GM12872 (cell line): Measurements from ENCODE around the gene PPM1L.

ENCODE experiments used
- CTCF ChIP-seq: IDR thresholded peaks from 3 replicates; pipeline ENCODE4 v1.5.1; 2011; ENCODE audit warnings: low read depth, mild to moderate bottlenecking, low read length, moderate library complexity; ENCODE audit not compliant: insufficient read depth

The PPM1L gene

GRCh38 chr3:160825311-160825800 lies 69.3 kb downstream of the PPM1L start:
- TF ChIP-seq CTCF: no peak

GRCh38 chr3:160826408-160826807 lies 70.4 kb downstream of the PPM1L start:
- no peak for TF ChIP-seq CTCF

DNA sequence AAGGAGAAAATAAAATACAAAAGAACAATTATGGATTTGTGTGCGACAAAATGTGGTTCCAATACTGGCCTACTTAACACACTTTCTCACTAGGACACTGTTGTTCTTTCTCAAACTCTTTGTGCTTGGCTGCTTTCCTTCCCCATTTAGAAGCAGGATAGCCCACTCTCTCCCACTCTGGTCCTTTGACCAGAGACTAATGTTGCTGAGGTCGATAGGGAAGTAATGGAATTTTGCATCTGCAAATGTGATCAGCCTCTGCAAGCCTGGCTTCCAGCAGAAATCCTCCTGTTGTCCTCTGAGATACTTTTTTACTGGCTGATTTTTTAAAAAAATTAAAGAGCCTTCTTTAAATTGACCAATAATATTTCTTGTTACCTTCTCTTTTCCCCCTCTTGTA lies 71.0 kb downstream of the PPM1L start:
- no peak for TF ChIP-seq CTCF

- TF ChIP-seq CTCF: no peak
These were observed 71.5 kb downstream of the PPM1L start for GRCh38 chr3:160827516-160827915.

DNA sequence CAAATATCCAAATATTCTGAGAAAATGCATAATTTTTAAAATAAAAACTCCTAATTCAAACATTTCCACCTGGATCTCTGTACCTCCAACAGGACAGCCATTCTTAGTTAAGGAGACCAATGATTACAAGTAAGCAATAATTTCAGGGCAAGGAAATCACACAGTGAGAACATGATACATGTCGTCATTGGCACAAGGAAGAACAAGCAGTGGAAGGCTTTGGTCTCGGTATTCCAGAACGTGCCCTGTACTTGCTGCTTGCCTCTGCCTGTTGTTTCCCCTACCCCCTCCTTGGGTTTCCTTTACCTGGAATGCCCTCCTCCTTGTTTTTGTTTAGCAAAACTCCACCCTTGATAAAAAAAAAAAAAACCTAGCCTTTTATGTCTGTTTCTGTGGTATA lies 72.8 kb downstream of the PPM1L start:
- TF ChIP-seq CTCF: no peak

GRCh38 chr3:160829486-160830009 lies 73.5 kb downstream of the PPM1L start:
- TF ChIP-seq CTCF: no peak

GRCh38 chr3:160830796-160831195 lies 74.8 kb downstream of the PPM1L start:
- no peak for TF ChIP-seq CTCF
